IMR-90 (cell line): ENCODE data around the gene SRRM3. TPM values are rescaled to one million over a fixed set of nuclear protein-coding genes. Genes with fewer than 3 reads are reported as not detected.
"Not testable (repeated sequence)": the region's sequence is repeated elsewhere in the genome, so short reads cannot be mapped to it uniquely, and the experiment has no call there.

Experiments used
- ATAC-seq: fragments of 200-7000 bp; cut with Tn5 transposase; 2 replicates; pipeline ENCODE4 v1.9.1; 2020; ENCODE audit warnings: low read depth, mild to moderate bottlenecking, moderate library complexity
- BruUV-seq: library from RNA; stranded (reverse); fragments of 400-500 nt; replicated peaks from 2 replicates; lab custom pipeline; 2021; lab: Mats Ljungman, UMichigan
- CTCF ChIA-PET: fragments of 300-600 bp; formaldehyde crosslinking; extraction: SDS; loops from one replicate; lab custom pipeline; 2021; ENCODE audit warnings: antibody characterized with exemption; lab: Yijun Ruan, JAX
- POLR2A ChIA-PET: fragments of 300-600 bp; sonication (Branson Sonifier 250); formaldehyde crosslinking; loops from one replicate; lab custom pipeline; 2022; ENCODE audit warnings: antibody characterized with exemption; ENCODE audit not compliant: unreplicated experiment; lab: Charles Lee
- DNase-seq: peaks from one replicate; pipeline ENCODE4 v3.0.0; 2013
- H2AFZ ChIP-seq: replicated peaks from 2 replicates; pipeline ENCODE3; 2013; ENCODE audit warnings: low read length, mild to moderate bottlenecking; ENCODE audit not compliant: poor library complexity
- H2AK5ac ChIP-seq: 2 replicates; pipeline ENCODE4 v1.6.1; 2013; ENCODE audit warnings: low read depth, low read length, inconsistent platforms
- H2AK9ac ChIP-seq: replicated peaks from 2 replicates; pipeline ENCODE3; 2013; ENCODE audit warnings: mild to moderate bottlenecking, low read depth, low read length, moderate library complexity; ENCODE audit not compliant: poor library complexity
- H2BK120ac ChIP-seq: 2 replicates; pipeline ENCODE4 v1.6.1; 2013; ENCODE audit warnings: low read depth, low read length, inconsistent platforms
- H2BK15ac ChIP-seq: 3 replicates; pipeline ENCODE4 v1.6.1; 2013; ENCODE audit warnings: low read depth, low read length, inconsistent platforms
- H2BK20ac ChIP-seq: 2 replicates; pipeline ENCODE4 v1.6.1; 2013; ENCODE audit warnings: low read depth, mild to moderate bottlenecking, inconsistent platforms, low read length, moderate library complexity
- H2BK5ac ChIP-seq: 2 replicates; pipeline ENCODE4 v1.6.1; 2013; ENCODE audit warnings: mild to moderate bottlenecking, low read depth, low read length, inconsistent platforms; ENCODE audit not compliant: poor library complexity, severe bottlenecking
- H3K14ac ChIP-seq: replicated peaks from 2 replicates; pipeline ENCODE4 v1.6.1; 2013; ENCODE audit warnings: low read depth, low read length, inconsistent platforms
- H3K18ac ChIP-seq: 2 replicates; pipeline ENCODE4 v1.6.1; 2013; ENCODE audit warnings: low read depth, low read length, control low read depth
- H3K23ac ChIP-seq: 2 replicates; pipeline ENCODE4 v1.6.1; 2013; ENCODE audit warnings: low read depth, low read length, inconsistent platforms
- H3K27ac ChIP-seq: 2 replicates; pipeline ENCODE4 v1.5.1; 2013; ENCODE audit warnings: mild to moderate bottlenecking, control low read depth, low read length; ENCODE audit not compliant: insufficient read depth
- H3K27me3 ChIP-seq: 2 replicates; pipeline ENCODE4 v1.6.1; 2013; ENCODE audit warnings: low read length; ENCODE audit not compliant: control insufficient read depth, insufficient read depth
- H3K36me3 ChIP-seq: 2 replicates; pipeline ENCODE4 v1.6.1; 2013; ENCODE audit warnings: low read length, mixed read lengths; ENCODE audit not compliant: control insufficient read depth, insufficient read depth
- H3K4ac ChIP-seq: 2 replicates; pipeline ENCODE4 v1.6.1; 2013; ENCODE audit warnings: low read depth, low read length, inconsistent platforms
- H3K4me1 ChIP-seq: 2 replicates; pipeline ENCODE4 v1.6.1; 2013; ENCODE audit warnings: low read length, mixed read lengths; ENCODE audit not compliant: control insufficient read depth, insufficient read depth
- H3K4me2 ChIP-seq: 2 replicates; pipeline ENCODE4 v1.6.1; 2013; ENCODE audit warnings: low read depth, mild to moderate bottlenecking, control low read depth, low read length, moderate library complexity
- H3K4me3 ChIP-seq: 2 replicates; pipeline ENCODE4 v1.5.1; 2013; ENCODE audit warnings: low read depth, mild to moderate bottlenecking, control low read depth, low read length, moderate library complexity; ENCODE audit not compliant: insufficient read depth
- H3K56ac ChIP-seq: 2 replicates; pipeline ENCODE4 v1.6.1; 2013; ENCODE audit warnings: low read length, inconsistent platforms; ENCODE audit not compliant: insufficient read depth; ENCODE audit errors: extremely low read depth
- H3K79me1 ChIP-seq, 2 experiments: 2 replicates each; pipeline ENCODE4 v1.6.1; 2013; ENCODE audit warnings: low read length in 2 of 2, inconsistent platforms in 1 of 2, low read depth in 1 of 2
- H3K9ac ChIP-seq: 2 replicates; pipeline ENCODE4 v1.6.1; 2013; ENCODE audit warnings: low read depth, low read length, control low read depth
- H3K9me1 ChIP-seq: 2 replicates; pipeline ENCODE4 v1.6.1; 2013; ENCODE audit warnings: low read length, inconsistent platforms; ENCODE audit not compliant: insufficient read depth
- H3K9me3 ChIP-seq: 2 replicates; pipeline ENCODE4 v1.6.1; 2013; ENCODE audit warnings: low read length; ENCODE audit not compliant: control insufficient read depth, insufficient read depth
- H4K20me1 ChIP-seq: 2 replicates; pipeline ENCODE4 v1.6.1; 2013; ENCODE audit warnings: low read length, inconsistent platforms; ENCODE audit not compliant: insufficient read depth
- H4K5ac ChIP-seq: 2 replicates; pipeline ENCODE4 v1.6.1; 2013; ENCODE audit warnings: mild to moderate bottlenecking, low read depth, low read length, control low read depth
- H4K8ac ChIP-seq, 2 experiments: 2 replicates each; pipeline ENCODE4 v1.6.1; 2013; ENCODE audit warnings: low read depth in 2 of 2, low read length in 2 of 2, control low read depth in 1 of 2, inconsistent platforms in 1 of 2
- H4K91ac ChIP-seq: 2 replicates; pipeline ENCODE4 v1.6.1; 2013; ENCODE audit warnings: low read depth, low read length, inconsistent platforms; ENCODE audit not compliant: insufficient read depth
- WGBS, 2 experiments: methylation state at CpG; one replicate each; pipeline versions ENCODE4 v1.1.5 to v1.1.7; 2013; ENCODE audit warnings: missing lambda C conversion rate in 2 of 2; ENCODE audit not compliant: insufficient read length in 1 of 2; ENCODE audit errors: extremely low coverage in 2 of 2; 5-methylcytosine and 5-hydroxymethylcytosine counted together
- dilution Hi-C: fragments of 300-500 bp; cut with HindIII; formaldehyde crosslinking; loops from one replicate; pipeline ENCODE4 v1.14.3; 2018; ENCODE audit warnings: low sequenced_read_pairs; ENCODE audit not compliant: unreplicated experiment
- in situ Hi-C: fragments of 300-500 bp; cut with MboI; formaldehyde crosslinking; loops from 3 replicates; pipeline ENCODE4 v1.14.3; 2019; ENCODE audit warnings: low sequenced_read_pairs, inconsistent platforms, mixed read lengths
- intact Hi-C: fragments of 100-400 bp; cut with micrococcal nuclease; formaldehyde crosslinking; loops from 2 replicates; pipeline ENCODE4 v1.10.0; 2022
- polyA plus RNA-seq, 3 experiments: library from polyadenylated mRNA; depleted of rRNA; stranded (reverse); fragments of >200 nt; gene quantifications; 2 replicates each; pipeline ENCODE4 v1.2.3, GENCODE V29; 2012; ENCODE audit warnings: low replicate concordance in 1 of 3
- total RNA-seq: library from RNA; depleted of rRNA; stranded (reverse); fragments of >200 nt; gene quantifications from 2 replicates; pipeline ENCODE4 v1.2.3, GENCODE V29; 2012

The SRRM3 gene
- total and polyA plus RNA-seq, 2 of the 4 experiments (the other 2 are of a cell fraction), result 0.18 to 2.5 TPM

DNA sequence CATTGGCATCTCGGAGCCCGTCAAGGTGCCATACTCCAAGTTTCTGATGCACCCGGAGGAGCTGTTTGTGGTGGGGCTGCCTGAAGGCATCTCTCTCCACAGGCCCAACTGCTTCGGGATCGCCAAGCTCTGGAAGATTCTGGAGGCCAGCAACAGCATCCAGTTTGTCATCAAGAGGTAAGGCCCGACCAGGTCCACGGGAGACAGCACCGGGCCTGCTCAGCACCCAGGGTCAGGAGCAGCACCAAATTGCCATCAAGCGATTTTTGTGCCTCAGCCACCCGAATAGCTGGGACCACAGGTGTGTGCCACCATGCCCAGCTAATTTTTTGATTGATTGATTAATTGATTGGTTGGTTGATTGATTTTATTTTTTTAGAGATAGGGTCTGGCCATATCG, 24.7 kb upstream of the SRRM3 start:
- H4K5ac ChIP-seq, DNase-seq, BruUV-seq, H3K4ac ChIP-seq, H3K36me3 ChIP-seq, H2BK20ac ChIP-seq, H4K20me1 ChIP-seq, H3K23ac ChIP-seq, H3K27me3 ChIP-seq, H2BK120ac ChIP-seq, H2BK5ac ChIP-seq, H2AK5ac ChIP-seq, H2BK15ac ChIP-seq, H2AFZ ChIP-seq, H3K18ac ChIP-seq, H3K56ac ChIP-seq, H3K4me3 ChIP-seq, in situ Hi-C loops, H2AK9ac ChIP-seq, H4K8ac ChIP-seq, ATAC-seq, POLR2A ChIA-PET, H3K79me1 ChIP-seq, H3K9ac ChIP-seq, H4K91ac ChIP-seq, intact Hi-C loops, H3K9me1 ChIP-seq, H3K27ac ChIP-seq, H3K4me1 ChIP-seq, H3K4me2 ChIP-seq, H3K14ac ChIP-seq, H3K9me3 ChIP-seq, dilution Hi-C loops: not testable (repeated sequence)
- WGBS, 2 experiments, result 100% methylated on average over 1 of the region's 11 CpGs; no CpG with 5 or more reads in 1 of the 2 experiments
- CTCF ChIA-PET, result interaction anchor here (2.5 to 3.1 kb wide), 2 partner anchors 86 to 136 kb away, joined by 11 to 14 read pairs; no protein-coding TSS in a partner anchor
